Measurements from ENCODE around the gene WSCD2.

DNA sequence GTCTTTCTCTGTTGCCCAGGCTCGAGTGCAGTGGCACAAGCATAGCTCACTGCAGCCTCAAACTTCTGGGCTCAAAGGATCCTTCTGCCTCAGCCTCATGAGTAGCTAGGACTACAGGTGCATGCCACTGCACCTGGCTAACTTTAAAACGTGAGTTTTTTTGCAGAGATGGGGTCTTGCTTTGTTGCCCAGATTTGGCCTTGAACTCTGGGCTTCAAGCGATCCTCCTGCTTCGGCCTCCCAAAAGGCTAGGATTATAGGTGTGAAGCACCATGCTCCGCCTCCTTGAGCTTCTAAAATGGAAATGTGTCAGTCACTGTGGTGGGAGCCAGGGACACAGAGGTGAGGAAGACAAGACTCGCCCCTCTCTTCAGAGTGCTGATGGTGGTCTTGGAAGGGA lies 45.6 kb downstream of the WSCD2 start:
- TF ChIP-seq, protein P1, sequence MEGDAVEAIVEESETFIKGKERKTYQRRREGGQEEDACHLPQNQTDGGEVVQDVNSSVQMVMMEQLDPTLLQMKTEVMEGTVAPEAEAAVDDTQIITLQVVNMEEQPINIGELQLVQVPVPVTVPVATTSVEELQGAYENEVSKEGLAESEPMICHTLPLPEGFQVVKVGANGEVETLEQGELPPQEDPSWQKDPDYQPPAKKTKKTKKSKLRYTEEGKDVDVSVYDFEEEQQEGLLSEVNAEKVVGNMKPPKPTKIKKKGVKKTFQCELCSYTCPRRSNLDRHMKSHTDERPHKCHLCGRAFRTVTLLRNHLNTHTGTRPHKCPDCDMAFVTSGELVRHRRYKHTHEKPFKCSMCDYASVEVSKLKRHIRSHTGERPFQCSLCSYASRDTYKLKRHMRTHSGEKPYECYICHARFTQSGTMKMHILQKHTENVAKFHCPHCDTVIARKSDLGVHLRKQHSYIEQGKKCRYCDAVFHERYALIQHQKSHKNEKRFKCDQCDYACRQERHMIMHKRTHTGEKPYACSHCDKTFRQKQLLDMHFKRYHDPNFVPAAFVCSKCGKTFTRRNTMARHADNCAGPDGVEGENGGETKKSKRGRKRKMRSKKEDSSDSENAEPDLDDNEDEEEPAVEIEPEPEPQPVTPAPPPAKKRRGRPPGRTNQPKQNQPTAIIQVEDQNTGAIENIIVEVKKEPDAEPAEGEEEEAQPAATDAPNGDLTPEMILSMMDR (IDR thresholded peaks at IDR 0.05) = no peak
- TF ChIP-seq POLR2A (IDR thresholded peaks at IDR 0.05) = no peak
- no peak for TF ChIP-seq POLR2AphosphoS5 (IDR thresholded peaks at IDR 0.05)
- TF ChIP-seq EP300 (IDR thresholded peaks at IDR 0.05) = no peak
